ENCODE data around the gene LDB1.

Gene LDB1

GRCh38 chr10:102134416-102134815 lies 14.2 kb upstream of the LDB1 start:
- no peak for DNase-seq

GRCh38 chr10:102133373-102134195 lies 13.4 kb upstream of the LDB1 start:
- DNase-seq: peak; percentile 75

GRCh38 chr10:102132563-102133372 lies 12.6 kb upstream of the LDB1 start, which contains the start of gene PPRC1:
PPRC1 (plus strand) TSS chr10:102133040; CDS start chr10:102133069, 29 bp downstream.
- DNase-seq: peak; percentile 98

- no peak for DNase-seq
These were observed 12.0 kb upstream of the LDB1 start for GRCh38 chr10:102132193-102132562.

GRCh38 chr10:102131286-102132170 lies 11.4 kb upstream of the LDB1 start:
- no peak for DNase-seq

- DNase-seq: no peak
These were observed 3.1 kb upstream of the LDB1 start for GRCh38 chr10:102123223-102123622.

GRCh38 chr10:102122450-102122849 lies 2.3 kb upstream of the LDB1 start:
- DNase-seq: no peak

GRCh38 chr10:102121739-102122372 lies 1.7 kb upstream of the LDB1 start:
- no peak for DNase-seq

GRCh38 chr10:102120991-102121738 lies 997 bp upstream of the LDB1 start:
- DNase-seq: no peak

GRCh38 chr10:102119417-102120141 lies 589 bp downstream of the LDB1 start:
- peak; percentile 57 for DNase-seq

GRCh38 chr10:102118867-102119266 lies 1.3 kb downstream of the LDB1 start:
- DNase-seq: no peak

GRCh38 chr10:102117391-102118159 lies 2.6 kb downstream of the LDB1 start:
- peak; percentile 68 for DNase-seq

GRCh38 chr10:102116656-102117055 lies 3.5 kb downstream of the LDB1 start:
- no peak for DNase-seq

GRCh38 chr10:102115775-102116174 lies 4.4 kb downstream of the LDB1 start:
- no peak for DNase-seq

GRCh38 chr10:102114861-102115618 lies 5.1 kb downstream of the LDB1 start:
- peak; percentile 88 for DNase-seq

GRCh38 chr10:102113956-102114857 lies 6.0 kb downstream of the LDB1 start:
- DNase-seq: no peak

GRCh38 chr10:102113261-102113955 lies 6.8 kb downstream of the LDB1 start:
- DNase-seq: no peak

Data from stimulated activated CD4-positive, alpha-beta T cell treated with anti-CD3 and anti-CD28 coated beads, Interleukin-4, amount 100 ng/mL, for 24 hours (primary cell).